ENCODE measurements around the gene NTSR1. TPM values are rescaled to one million over a fixed set of nuclear protein-coding genes. Genes with fewer than 3 reads are reported as not detected.

The NTSR1 gene
- total RNA-seq, 1 donor from 2014 or later: 0.09 TPM

DNA sequence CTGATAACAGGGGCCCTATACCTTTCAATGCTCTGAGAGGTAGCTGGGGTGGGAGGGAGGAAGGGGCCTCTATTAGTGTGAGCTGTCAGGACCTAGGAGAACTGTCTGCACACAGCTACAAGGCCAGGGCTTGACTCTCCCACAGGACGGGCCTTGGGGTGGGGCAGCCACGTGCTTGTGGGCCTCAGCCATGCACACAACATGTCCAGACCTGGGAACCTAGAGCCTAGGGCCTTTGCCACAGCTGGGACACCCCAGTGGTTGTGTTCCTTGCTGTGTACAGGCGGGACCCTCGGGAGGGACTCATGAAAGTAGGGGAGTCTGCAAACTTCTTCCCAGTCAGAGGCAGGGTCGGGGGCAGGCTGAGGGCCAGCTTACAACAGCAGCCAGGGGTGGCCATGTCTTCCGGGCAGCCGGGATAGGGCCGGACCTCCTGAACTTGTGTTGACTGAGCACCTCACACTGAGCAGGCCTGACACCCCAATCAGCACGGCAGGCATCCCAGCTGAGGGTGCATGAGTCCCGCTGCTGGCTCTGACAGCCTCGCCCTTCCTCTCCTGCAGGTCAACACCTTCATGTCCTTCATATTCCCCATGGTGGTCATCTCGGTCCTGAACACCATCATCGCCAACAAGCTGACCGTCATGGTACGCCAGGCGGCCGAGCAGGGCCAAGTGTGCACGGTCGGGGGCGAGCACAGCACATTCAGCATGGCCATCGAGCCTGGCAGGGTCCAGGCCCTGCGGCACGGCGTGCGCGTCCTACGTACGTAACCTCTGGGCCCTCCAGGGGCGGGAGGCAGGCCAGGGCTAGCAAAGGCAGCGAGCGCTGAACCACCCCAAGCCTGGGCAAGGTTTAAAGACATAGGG is 45.7 kb downstream of the NTSR1 start:
- H3K4me3 ChIP-seq: no peak overlapping the region
- no peaks in the 10 kb centered on the region for H3K4me1 ChIP-seq
- TF ChIP-seq, protein P1, sequence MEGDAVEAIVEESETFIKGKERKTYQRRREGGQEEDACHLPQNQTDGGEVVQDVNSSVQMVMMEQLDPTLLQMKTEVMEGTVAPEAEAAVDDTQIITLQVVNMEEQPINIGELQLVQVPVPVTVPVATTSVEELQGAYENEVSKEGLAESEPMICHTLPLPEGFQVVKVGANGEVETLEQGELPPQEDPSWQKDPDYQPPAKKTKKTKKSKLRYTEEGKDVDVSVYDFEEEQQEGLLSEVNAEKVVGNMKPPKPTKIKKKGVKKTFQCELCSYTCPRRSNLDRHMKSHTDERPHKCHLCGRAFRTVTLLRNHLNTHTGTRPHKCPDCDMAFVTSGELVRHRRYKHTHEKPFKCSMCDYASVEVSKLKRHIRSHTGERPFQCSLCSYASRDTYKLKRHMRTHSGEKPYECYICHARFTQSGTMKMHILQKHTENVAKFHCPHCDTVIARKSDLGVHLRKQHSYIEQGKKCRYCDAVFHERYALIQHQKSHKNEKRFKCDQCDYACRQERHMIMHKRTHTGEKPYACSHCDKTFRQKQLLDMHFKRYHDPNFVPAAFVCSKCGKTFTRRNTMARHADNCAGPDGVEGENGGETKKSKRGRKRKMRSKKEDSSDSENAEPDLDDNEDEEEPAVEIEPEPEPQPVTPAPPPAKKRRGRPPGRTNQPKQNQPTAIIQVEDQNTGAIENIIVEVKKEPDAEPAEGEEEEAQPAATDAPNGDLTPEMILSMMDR (IDR thresholded peaks at IDR 0.05): no peak
- no peak for ATAC-seq
- no peak overlapping the region for H3K27ac ChIP-seq
- no peaks in the 10 kb centered on the region for H3K36me3 ChIP-seq
- DNase-seq: no peak
- peaks cover 17% of the 10 kb centered on the region for H3K27me3 ChIP-seq
- intact Hi-C loops (cut with DNase I): no loop called here
- H3K9me3 ChIP-seq: no peaks in the 10 kb centered on the region

GRCh38 chr20:62754991-62755356 is 46.3 kb downstream of the NTSR1 start:
- no peak overlapping the region for H3K27ac ChIP-seq
- ATAC-seq: no peak
- no peak for DNase-seq
- no peaks in the 10 kb centered on the region for H3K4me1 ChIP-seq
- intact Hi-C loops (cut with DNase I): no loop called here
- H3K27me3 ChIP-seq: peaks cover 17% of the 10 kb centered on the region
- no peaks in the 10 kb centered on the region for H3K9me3 ChIP-seq
- no peak overlapping the region for H3K4me3 ChIP-seq
- TF ChIP-seq, protein P1 (IDR thresholded peaks at IDR 0.05): no peak
- H3K36me3 ChIP-seq: no peaks in the 10 kb centered on the region

- intact Hi-C loops (cut with DNase I): no loop called here
- Histone ChIP-seq H3K27ac (no peak overlapping the region), H3K36me3 (no peaks in the 10 kb centered on the region), H3K9me3 (no peaks in the 10 kb centered on the region), H3K4me3 (no peak overlapping the region), H3K27me3 (peaks cover 17% of the 10 kb centered on the region), H3K4me1 (no peaks in the 10 kb centered on the region)
- no peak for ATAC-seq
- no peak for DNase-seq
- TF ChIP-seq, protein P1 (IDR thresholded peaks at IDR 0.05): no peak
Observed at GRCh38 chr20:62755817-62756724, 47.4 kb downstream of the NTSR1 start.

- Histone ChIP-seq H3K27me3 (peaks cover 16% of the 10 kb centered on the region), H3K9me3 (no peaks in the 10 kb centered on the region), H3K36me3 (no peaks in the 10 kb centered on the region), H3K4me3 (no peak overlapping the region), H3K27ac (no peak overlapping the region), H3K4me1 (no peaks in the 10 kb centered on the region)
- ATAC-seq: no peak
- intact Hi-C loops (cut with DNase I): no loop called here
- TF ChIP-seq, protein P1 (IDR thresholded peaks at IDR 0.05): no peak
- no peak for DNase-seq
Observed at GRCh38 chr20:62758226-62758912, 49.7 kb downstream of the NTSR1 start.

GRCh38 chr20:62759981-62760431 is 51.4 kb downstream of the NTSR1 start:
- Histone ChIP-seq H3K9me3 (no peaks in the 10 kb centered on the region), H3K27ac (no peak overlapping the region), H3K4me1 (no peaks in the 10 kb centered on the region), H3K36me3 (no peaks in the 10 kb centered on the region), H3K4me3 (no peak overlapping the region), H3K27me3 (peaks cover 19% of the 10 kb centered on the region)
- intact Hi-C loops (cut with DNase I): no loop called here
- peak; percentile 31 for ATAC-seq
- no peak for DNase-seq
- TF ChIP-seq, protein P1 (IDR thresholded peaks at IDR 0.05): no peak

Data from upper lobe of right lung (tissue), 1 donor.